SK-N-SH treated with all-trans-retinoic acid at 6 μM for 48 hours (cell line): ENCODE data around the gene CNPY1.

Experiments used
- ZFP30 ChIP-seq: fragments of 450-650 bp; formaldehyde crosslinking; IDR thresholded peaks from 2 replicates; pipeline ENCODE4 v1.5.0; 2022; ENCODE audit warnings: mild to moderate bottlenecking, moderate library complexity
- ZNF8 ChIP-seq: fragments of 450-650 bp; formaldehyde crosslinking; IDR thresholded peaks from 2 replicates; pipeline ENCODE4 v1.5.0; 2020; ENCODE audit warnings: mild to moderate bottlenecking, moderate library complexity

DNA sequence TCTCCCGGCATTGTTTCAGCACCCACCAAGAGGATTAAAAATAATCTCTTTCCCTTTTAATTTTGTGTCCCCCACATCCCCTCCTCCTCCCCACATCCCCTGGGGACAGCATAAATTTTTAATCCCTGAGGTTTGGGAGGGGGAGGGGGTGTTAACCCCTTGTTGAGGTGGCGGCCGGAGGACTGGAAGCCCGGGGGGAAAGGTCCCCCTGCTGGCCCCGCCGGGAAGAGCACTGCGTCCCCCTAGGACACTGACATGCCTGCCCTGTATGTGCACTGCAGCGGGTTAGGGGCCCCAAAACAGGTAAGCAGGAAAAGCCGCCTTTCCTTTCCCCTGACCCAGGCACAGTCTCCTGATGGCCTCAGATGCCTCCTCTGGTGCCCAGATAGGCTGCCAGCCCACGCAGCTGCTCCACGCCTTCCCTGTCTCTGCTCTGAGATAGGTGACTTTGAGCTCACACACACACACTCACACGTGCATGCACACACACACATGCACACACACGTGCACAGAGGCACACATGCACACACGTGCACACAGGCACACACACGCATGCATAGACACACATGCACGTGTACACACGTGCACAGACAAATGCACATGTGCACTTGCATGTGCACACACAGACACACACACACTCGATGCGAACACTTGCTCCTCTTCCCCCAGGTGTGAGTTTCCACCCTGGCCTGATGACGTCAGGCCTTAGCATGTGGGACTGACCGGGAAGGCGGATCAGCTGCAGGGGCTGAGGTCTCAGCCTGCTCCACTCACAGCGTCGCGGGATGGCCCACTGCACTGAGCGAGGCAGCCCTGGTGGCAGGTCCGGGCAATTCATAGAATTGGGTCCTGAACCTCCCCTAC, 12.3 kb downstream of the CNPY1 start:
- no peak for TF ChIP-seq ZNF8 (CRISPR knock-in tag)
- TF ChIP-seq ZFP30, result no peak
